Measurements from ENCODE around the gene FAM81A.

DNA sequence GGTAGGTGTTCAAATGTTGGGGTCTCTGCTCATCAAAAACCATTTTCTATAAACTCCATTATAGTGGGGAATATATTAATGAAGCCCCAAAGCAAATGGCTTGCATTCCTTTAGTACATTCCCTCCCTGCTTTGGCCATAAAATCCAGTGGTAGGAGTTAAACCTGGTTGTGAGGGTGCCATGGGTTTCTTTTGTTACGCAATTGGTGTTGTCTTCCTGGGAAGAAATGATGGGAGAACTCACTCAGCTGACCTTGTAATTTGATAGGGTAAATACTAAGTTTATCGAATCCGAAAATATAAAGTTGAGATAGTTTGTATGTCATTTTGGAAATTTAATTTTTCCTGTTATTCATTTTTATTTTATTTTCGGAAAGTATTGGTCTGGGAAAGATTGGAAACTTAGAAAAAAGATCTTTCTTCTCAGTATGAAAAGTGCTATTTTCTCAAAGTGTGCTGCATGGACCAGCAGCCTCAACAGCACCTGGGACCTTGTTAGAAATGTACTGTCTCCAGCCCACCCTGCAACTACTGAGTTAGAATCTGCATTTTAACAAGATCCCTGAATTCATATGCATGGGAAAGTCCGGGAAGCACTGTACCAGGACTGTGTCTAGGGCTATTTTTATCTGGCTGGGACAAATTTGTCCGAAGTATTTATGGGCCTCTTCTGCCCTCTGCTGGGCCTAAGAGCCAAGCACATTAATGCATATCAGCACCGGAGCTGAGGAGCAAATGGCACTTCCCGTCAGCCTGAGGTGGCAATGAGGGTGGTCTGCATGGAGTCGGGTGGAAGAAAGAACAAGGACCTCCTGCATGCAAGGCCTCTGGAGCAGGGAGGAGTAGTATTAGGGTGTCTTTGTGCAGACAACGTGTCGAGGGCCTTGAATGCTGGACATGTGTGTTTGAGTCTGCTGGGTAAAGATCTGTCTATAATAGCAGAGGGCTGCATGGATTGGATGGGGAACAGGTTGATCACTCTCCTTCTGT, 54.7 kb downstream of the FAM81A start:
- no peak for TF ChIP-seq POLR2A (IDR thresholded peaks at IDR 0.05)
- TF ChIP-seq, protein P1, sequence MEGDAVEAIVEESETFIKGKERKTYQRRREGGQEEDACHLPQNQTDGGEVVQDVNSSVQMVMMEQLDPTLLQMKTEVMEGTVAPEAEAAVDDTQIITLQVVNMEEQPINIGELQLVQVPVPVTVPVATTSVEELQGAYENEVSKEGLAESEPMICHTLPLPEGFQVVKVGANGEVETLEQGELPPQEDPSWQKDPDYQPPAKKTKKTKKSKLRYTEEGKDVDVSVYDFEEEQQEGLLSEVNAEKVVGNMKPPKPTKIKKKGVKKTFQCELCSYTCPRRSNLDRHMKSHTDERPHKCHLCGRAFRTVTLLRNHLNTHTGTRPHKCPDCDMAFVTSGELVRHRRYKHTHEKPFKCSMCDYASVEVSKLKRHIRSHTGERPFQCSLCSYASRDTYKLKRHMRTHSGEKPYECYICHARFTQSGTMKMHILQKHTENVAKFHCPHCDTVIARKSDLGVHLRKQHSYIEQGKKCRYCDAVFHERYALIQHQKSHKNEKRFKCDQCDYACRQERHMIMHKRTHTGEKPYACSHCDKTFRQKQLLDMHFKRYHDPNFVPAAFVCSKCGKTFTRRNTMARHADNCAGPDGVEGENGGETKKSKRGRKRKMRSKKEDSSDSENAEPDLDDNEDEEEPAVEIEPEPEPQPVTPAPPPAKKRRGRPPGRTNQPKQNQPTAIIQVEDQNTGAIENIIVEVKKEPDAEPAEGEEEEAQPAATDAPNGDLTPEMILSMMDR (IDR thresholded peaks at IDR 0.05): peak; percentile 30 to 92 (median 84)
